HEK293 (cell line): ENCODE results near the gene ALLC.

Experiments
- CTCF ChIA-PET: fragments of 350-600 bp; formaldehyde crosslinking; extraction: SDS; loops from one replicate; lab custom pipeline; 2021; ENCODE audit warnings: antibody characterized with exemption; lab: Yijun Ruan, JAX
- POLR2A ChIA-PET: fragments of 300-600 bp; formaldehyde crosslinking; extraction: SDS; loops from one replicate; lab custom pipeline; 2020; ENCODE audit warnings: antibody characterized with exemption, inconsistent platforms; lab: Yijun Ruan, JAX
- H3K27ac ChIP-seq: fragments of 200-500 bp; sonication (Bioruptor generic); 2 replicates; pipeline ENCODE4 v1.5.1; 2014; ENCODE audit warnings: low read depth, low read length, control low read depth, inconsistent platforms; ENCODE audit errors: extremely low read depth
- H3K36me3 ChIP-seq, 2 experiments: fragments of 200-500 bp in 1 of 2; sonication (Bioruptor generic) in 1 of 2; 1 replicate in 1 of 2; 2 replicates in 1 of 2; pipeline ENCODE4 v1.5.1; 2014 to 2017; ENCODE audit warnings: inconsistent platforms in 2 of 2, low read length in 2 of 2; ENCODE audit not compliant: control insufficient read depth in 2 of 2, insufficient read depth in 1 of 2
- H3K4me1 ChIP-seq: fragments of 200-500 bp; sonication (Bioruptor generic); 2 replicates; pipeline ENCODE4 v1.5.1; 2014; ENCODE audit warnings: mild to moderate bottlenecking, low read length, inconsistent platforms; ENCODE audit not compliant: control insufficient read depth, insufficient read depth
- H3K4me3 ChIP-seq: 2 replicates; pipeline ENCODE4 v1.5.1; 2011; ENCODE audit warnings: low read depth, mild to moderate bottlenecking, control low read depth, low read length, moderate library complexity
- H3K9me3 ChIP-seq: fragments of 200-500 bp; sonication (Bioruptor generic); 2 replicates; pipeline ENCODE4 v1.5.1; 2014; ENCODE audit warnings: low read depth, low read length, inconsistent platforms; ENCODE audit not compliant: control insufficient read depth, insufficient read depth
- HOXA7 ChIP-seq: sonication (generic); formaldehyde crosslinking; IDR thresholded peaks from 2 replicates; pipeline ENCODE4 v1.8.1; 2022; ENCODE audit warnings: missing genetic modification reagents, borderline replicate concordance
- IKZF3 ChIP-seq: fragments of 450-650 bp; IDR thresholded peaks from 2 replicates; pipeline ENCODE4 v1.5.0; 2018; ENCODE audit warnings: missing biosample characterization, mild to moderate bottlenecking, missing genetic modification characterization, moderate library complexity
- KLF16 ChIP-seq: fragments of 450-650 bp; formaldehyde crosslinking; IDR thresholded peaks from 2 replicates; pipeline ENCODE4 v1.5.1; 2017; ENCODE audit warnings: missing biosample characterization, missing genetic modification characterization
- MYNN ChIP-seq: fragments of 450-650 bp; formaldehyde crosslinking; IDR thresholded peaks from 2 replicates; pipeline ENCODE4 v1.5.1; 2016; ENCODE audit warnings: missing biosample characterization, missing genetic modification characterization, borderline replicate concordance
- OSR2 ChIP-seq: fragments of 450-650 bp; formaldehyde crosslinking; IDR thresholded peaks from 2 replicates; pipeline ENCODE4 v1.5.1; 2016; ENCODE audit warnings: missing biosample characterization, missing genetic modification characterization
- PRDM2 ChIP-seq: fragments of 450-650 bp; formaldehyde crosslinking; IDR thresholded peaks from 2 replicates; pipeline ENCODE4 v1.5.1; 2016; ENCODE audit warnings: missing biosample characterization, missing genetic modification characterization, borderline replicate concordance
- ZBTB17 ChIP-seq: fragments of 450-650 bp; formaldehyde crosslinking; IDR thresholded peaks from 2 replicates; pipeline ENCODE4 v1.5.1; 2016; ENCODE audit warnings: missing biosample characterization, missing genetic modification characterization
- ZFP69B ChIP-seq: fragments of 450-650 bp; formaldehyde crosslinking; IDR thresholded peaks from 2 replicates; pipeline ENCODE4 v1.5.1; 2016; ENCODE audit warnings: missing biosample characterization, missing genetic modification characterization
- ZNF132 ChIP-seq: fragments of 450-650 bp; formaldehyde crosslinking; IDR thresholded peaks from 2 replicates; pipeline ENCODE4 v1.5.1; 2017; ENCODE audit warnings: missing biosample characterization, missing genetic modification characterization, borderline replicate concordance
- ZNF202 ChIP-seq: fragments of 450-650 bp; formaldehyde crosslinking; IDR thresholded peaks from 2 replicates; pipeline ENCODE4 v1.5.1; 2016; ENCODE audit warnings: missing biosample characterization, missing genetic modification characterization, borderline replicate concordance
- ZNF324 ChIP-seq: fragments of 450-650 bp; formaldehyde crosslinking; IDR thresholded peaks from 2 replicates; pipeline ENCODE4 v1.5.1; 2016; ENCODE audit warnings: missing biosample characterization, missing genetic modification characterization
- ZNF561 ChIP-seq: fragments of 450-650 bp; IDR thresholded peaks from 2 replicates; pipeline ENCODE4 v1.5.1; 2018; ENCODE audit warnings: missing biosample characterization, missing genetic modification characterization, borderline replicate concordance
- ZNF768 ChIP-seq: fragments of 450-650 bp; formaldehyde crosslinking; IDR thresholded peaks from 2 replicates; pipeline ENCODE4 v1.5.1; 2018; ENCODE audit warnings: missing biosample characterization, mild to moderate bottlenecking, missing genetic modification characterization
- ZSCAN30 ChIP-seq: fragments of 450-650 bp; IDR thresholded peaks from 2 replicates; pipeline ENCODE4 v1.5.1; 2018; ENCODE audit warnings: missing biosample characterization, mild to moderate bottlenecking, missing genetic modification characterization, moderate library complexity
- TF ChIP-seq, protein P1 (sequence below): fragments of 450-650 bp; formaldehyde crosslinking; IDR thresholded peaks from 2 replicates; pipeline ENCODE4 v1.5.1; 2016; ENCODE audit warnings: missing biosample characterization, missing genetic modification characterization
- TF ChIP-seq, protein P2 (sequence below): fragments of 450-650 bp; formaldehyde crosslinking; IDR thresholded peaks from 2 replicates; pipeline ENCODE4 v1.5.1; 2016; ENCODE audit warnings: missing biosample characterization, missing genetic modification characterization

Gene ALLC

GRCh38 chr2:3674066-3674845 lies 16.3 kb downstream of the ALLC start:
- ChIA-PET POLR2A (no interaction called here), CTCF (interaction anchor here (0.6 kb wide), 1 partner anchor 1616 kb away, joined by 3 read pairs; no protein-coding TSS in a partner anchor)
- Histone ChIP-seq H3K4me1 (no peaks in the 10 kb centered on the region), H3K9me3 (no peaks in the 10 kb centered on the region), H3K27ac (no peak overlapping the region), H3K4me3 (no peak overlapping the region), H3K36me3 (no peaks in the 10 kb centered on the region)
- TF ChIP-seq IKZF3 (tag by site-specific recombination) (no peak), ZFP69B (no peak), OSR2 (tag by site-specific recombination) (no peak), KLF16 (tag by site-specific recombination) (no peak), HOXA7 (CRISPR knock-in tag) (no peak), MYNN (tag by site-specific recombination) (no peak), ZNF202 (tag by site-specific recombination) (no peak), ZNF768 (tag by site-specific recombination) (no peak), ZNF561 (tag by site-specific recombination) (no peak), ZBTB17 (no peak)
- TF ChIP-seq, protein P1, sequence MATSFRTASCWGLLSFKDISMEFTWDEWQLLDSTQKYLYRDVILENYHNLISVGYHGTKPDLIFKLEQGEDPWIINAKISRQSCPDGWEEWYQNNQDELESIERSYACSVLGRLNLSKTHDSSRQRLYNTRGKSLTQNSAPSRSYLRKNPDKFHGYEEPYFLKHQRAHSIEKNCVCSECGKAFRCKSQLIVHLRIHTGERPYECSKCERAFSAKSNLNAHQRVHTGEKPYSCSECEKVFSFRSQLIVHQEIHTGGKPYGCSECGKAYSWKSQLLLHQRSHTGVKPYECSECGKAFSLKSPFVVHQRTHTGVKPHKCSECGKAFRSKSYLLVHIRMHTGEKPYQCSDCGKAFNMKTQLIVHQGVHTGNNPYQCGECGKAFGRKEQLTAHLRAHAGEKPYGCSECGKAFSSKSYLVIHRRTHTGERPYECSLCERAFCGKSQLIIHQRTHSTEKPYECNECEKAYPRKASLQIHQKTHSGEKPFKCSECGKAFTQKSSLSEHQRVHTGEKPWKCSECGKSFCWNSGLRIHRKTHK (tag by site-specific recombination) = no peak
- TF ChIP-seq, protein P2, sequence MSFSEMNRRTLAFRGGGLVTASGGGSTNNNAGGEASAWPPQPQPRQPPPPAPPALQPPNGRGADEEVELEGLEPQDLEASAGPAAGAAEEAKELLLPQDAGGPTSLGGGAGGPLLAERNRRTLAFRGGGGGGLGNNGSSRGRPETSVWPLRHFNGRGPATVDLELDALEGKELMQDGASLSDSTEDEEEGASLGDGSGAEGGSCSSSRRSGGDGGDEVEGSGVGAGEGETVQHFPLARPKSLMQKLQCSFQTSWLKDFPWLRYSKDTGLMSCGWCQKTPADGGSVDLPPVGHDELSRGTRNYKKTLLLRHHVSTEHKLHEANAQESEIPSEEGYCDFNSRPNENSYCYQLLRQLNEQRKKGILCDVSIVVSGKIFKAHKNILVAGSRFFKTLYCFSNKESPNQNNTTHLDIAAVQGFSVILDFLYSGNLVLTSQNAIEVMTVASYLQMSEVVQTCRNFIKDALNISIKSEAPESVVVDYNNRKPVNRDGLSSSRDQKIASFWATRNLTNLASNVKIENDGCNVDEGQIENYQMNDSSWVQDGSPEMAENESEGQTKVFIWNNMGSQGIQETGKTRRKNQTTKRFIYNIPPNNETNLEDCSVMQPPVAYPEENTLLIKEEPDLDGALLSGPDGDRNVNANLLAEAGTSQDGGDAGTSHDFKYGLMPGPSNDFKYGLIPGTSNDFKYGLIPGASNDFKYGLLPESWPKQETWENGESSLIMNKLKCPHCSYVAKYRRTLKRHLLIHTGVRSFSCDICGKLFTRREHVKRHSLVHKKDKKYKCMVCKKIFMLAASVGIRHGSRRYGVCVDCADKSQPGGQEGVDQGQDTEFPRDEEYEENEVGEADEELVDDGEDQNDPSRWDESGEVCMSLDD (tag by site-specific recombination) = no peak

DNA sequence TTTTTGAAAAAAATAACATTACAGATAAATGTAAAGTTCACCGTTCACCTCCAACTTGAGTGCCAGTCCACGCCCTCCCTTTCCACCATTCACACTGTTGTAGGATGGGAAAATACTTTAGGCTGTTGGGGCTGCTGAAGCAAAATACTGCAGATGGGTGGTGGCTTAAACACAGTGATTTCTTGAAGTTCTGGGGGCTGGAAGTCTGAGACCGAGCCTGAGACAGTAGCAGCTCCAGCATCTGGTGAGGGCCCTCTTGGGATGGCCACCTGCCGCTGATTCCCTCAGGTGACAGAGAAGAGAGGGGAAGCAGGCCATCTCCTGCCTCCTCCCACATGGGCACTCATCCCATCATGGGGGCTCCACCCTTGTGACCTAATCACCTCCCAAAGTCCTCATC lies 17.7 kb downstream of the ALLC start:
- no peak overlapping the region for H3K4me3 ChIP-seq
- no peaks in the 10 kb centered on the region for H3K36me3 ChIP-seq
- H3K9me3 ChIP-seq = no peaks in the 10 kb centered on the region
- H3K4me1 ChIP-seq = no peaks in the 10 kb centered on the region
- TF ChIP-seq PRDM2 (tag by site-specific recombination) (no peak), ZNF324 (tag by site-specific recombination) (no peak), ZNF132 (tag by site-specific recombination) (no peak), ZSCAN30 (no peak)
- no peak overlapping the region for H3K27ac ChIP-seq
- POLR2A ChIA-PET = no interaction called here
- CTCF ChIA-PET = no interaction called here
